ENCODE data around the gene MYOF.
"Not testable (repeated sequence)": the region's sequence is repeated elsewhere in the genome, so short reads cannot be mapped to it uniquely, and the experiment has no call there.

Gene MYOF

DNA sequence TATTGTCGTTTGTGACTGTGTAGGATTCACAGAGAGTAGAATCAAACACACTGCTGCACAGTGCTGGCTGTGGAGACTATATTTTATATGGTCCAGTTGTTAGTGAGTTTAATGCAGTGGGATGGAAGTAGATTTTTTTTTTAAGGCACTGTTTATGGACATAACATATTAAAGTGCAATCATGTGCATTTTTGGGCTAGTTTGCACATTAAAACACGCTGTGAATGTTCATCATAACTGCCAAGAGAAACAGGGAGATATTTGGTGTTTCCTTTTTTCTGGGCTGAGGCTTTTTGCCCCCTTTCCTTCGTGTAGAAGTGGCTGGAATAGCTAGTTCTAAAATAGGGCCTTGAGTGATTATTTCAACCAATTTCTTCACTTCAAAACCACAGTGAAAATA, 139.2 kb downstream of the MYOF start:
- DNase-seq (ENCODE audit: low spot score in 2 of 2), result no peak
- H3K9me3 ChIP-seq, result no peaks in the 10 kb centered on the region
- in situ Hi-C loops (cut with MboI; ENCODE audit: low sequenced_read_pairs), result no loop called here

DNA sequence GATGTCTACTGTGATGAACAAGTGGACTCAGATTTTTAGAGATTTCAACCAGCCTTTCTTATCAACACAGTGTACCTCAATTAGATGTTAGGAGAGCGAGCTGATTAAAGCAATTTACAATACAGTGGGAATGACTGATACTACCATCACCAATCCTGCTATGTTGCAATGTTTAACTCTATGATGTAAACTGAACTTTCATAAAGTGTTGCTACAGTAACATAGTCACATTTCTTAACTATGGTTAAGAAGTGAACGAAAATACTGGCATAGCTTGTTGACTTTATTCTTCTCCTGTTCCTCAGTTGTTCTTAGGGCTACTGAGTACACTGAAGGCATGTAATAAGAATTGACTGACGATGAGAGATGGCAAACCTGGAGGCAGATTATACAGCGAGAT, 139.8 kb downstream of the MYOF start:
- no peaks in the 10 kb centered on the region for H3K9me3 ChIP-seq
- no peaks in the 10 kb centered on the region for H3K36me3 ChIP-seq (replicated peaks)
- no peak for DNase-seq (ENCODE audit: low spot score in 2 of 2)
- H3K4me1 ChIP-seq, result no peaks in the 10 kb centered on the region
- in situ Hi-C loops (cut with MboI; ENCODE audit: low sequenced_read_pairs), result no loop called here
- H3K27me3 ChIP-seq (ENCODE audit: low read depth), result no peaks in the 10 kb centered on the region
- H3K4me3 ChIP-seq, result no peak overlapping the region

More for the DNA sequence above, 139.2 kb downstream of the MYOF start:
- H3K27me3 ChIP-seq (ENCODE audit: low read depth), result no peaks in the 10 kb centered on the region
- H3K4me1 ChIP-seq, result no peaks in the 10 kb centered on the region
- H3K4me3 ChIP-seq, result no peak overlapping the region
- no peaks in the 10 kb centered on the region for H3K36me3 ChIP-seq (replicated peaks)

- Histone ChIP-seq H3K4me3 (no peak overlapping the region), H3K4me1 (peaks cover 25% of the 10 kb centered on the region), H3K27me3 (ENCODE audit: low read depth) (no peaks in the 10 kb centered on the region), H3K9me3 (no peaks in the 10 kb centered on the region), H3K36me3 (replicated peaks) (no peaks in the 10 kb centered on the region)
- in situ Hi-C loops (cut with MboI; ENCODE audit: low sequenced_read_pairs), result no loop called here
- DNase-seq (ENCODE audit: low spot score in 2 of 2), result no peak
These were observed 144.8 kb downstream of the MYOF start for GRCh38 chr10:93337309-93337721.

DNA sequence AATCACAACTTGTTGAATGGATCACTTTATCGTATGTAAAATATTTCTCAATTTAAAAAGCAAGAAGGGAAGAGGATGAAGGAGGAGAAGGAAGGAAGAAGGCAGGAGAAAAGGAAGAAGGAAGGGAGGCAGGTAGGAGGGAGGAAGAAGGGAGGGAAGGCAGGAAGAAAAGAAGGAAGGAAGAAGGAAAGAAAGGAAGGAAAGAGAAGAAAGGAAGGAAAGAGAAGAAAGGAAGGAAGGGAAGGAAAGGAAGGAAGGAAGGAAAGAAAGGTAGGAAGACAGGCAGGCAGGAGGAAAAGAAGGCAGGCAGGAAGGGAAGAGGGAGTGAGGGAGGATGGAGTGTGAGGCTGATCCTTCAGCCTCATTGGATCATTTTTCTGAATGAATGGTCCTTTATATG, 145.5 kb downstream of the MYOF start:
- H3K4me1 ChIP-seq, result peaks cover 25% of the 10 kb centered on the region
- H3K36me3 ChIP-seq (replicated peaks), result no peaks in the 10 kb centered on the region
- H3K9me3 ChIP-seq, result no peaks in the 10 kb centered on the region
- no peak overlapping the region for H3K4me3 ChIP-seq
- DNase-seq (ENCODE audit: low spot score in 2 of 2), result no peak
- in situ Hi-C loops (cut with MboI; ENCODE audit: low sequenced_read_pairs), result no loop called here
- no peaks in the 10 kb centered on the region for H3K27me3 ChIP-seq (ENCODE audit: low read depth)

DNA sequence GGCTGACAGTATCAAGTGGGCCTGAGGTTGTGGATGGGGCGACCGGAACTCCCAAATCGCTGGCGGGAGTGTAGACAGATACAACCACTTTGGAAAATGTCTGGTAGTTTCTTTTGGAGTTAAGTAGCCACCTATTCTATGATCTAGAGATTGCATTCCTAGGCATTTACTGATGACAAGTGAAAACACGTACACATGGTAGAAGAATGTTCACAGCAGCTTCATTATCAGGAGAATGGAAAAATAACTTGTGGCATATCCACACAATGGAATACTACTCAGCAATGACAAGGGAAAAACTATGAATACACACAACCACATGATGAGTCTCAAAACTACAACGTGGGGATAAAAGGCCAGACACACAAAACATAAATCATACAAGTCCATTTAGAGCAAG, 146.0 kb downstream of the MYOF start:
- DNase-seq (ENCODE audit: low spot score in 2 of 2), result no peak
- no peak overlapping the region for H3K4me3 ChIP-seq
- in situ Hi-C loops (cut with MboI; ENCODE audit: low sequenced_read_pairs), result no loop called here
- H3K36me3 ChIP-seq (replicated peaks), result no peaks in the 10 kb centered on the region
- H3K9me3 ChIP-seq, result no peaks in the 10 kb centered on the region
- H3K27me3 ChIP-seq (ENCODE audit: low read depth), result no peaks in the 10 kb centered on the region
- peaks cover 25% of the 10 kb centered on the region for H3K4me1 ChIP-seq

GRCh38 chr10:93334901-93335327, 147.2 kb downstream of the MYOF start:
- H3K4me3 ChIP-seq, result no peak overlapping the region
- DNase-seq (ENCODE audit: low spot score in 2 of 2), result peak; percentile 21 to 51
- H3K4me1 ChIP-seq, result peaks cover 25% of the 10 kb centered on the region
- no peaks in the 10 kb centered on the region for H3K36me3 ChIP-seq (replicated peaks)
- in situ Hi-C loops (cut with MboI; ENCODE audit: low sequenced_read_pairs), result no loop called here
- no peaks in the 10 kb centered on the region for H3K9me3 ChIP-seq
- H3K27me3 ChIP-seq (ENCODE audit: low read depth), result no peaks in the 10 kb centered on the region

DNA sequence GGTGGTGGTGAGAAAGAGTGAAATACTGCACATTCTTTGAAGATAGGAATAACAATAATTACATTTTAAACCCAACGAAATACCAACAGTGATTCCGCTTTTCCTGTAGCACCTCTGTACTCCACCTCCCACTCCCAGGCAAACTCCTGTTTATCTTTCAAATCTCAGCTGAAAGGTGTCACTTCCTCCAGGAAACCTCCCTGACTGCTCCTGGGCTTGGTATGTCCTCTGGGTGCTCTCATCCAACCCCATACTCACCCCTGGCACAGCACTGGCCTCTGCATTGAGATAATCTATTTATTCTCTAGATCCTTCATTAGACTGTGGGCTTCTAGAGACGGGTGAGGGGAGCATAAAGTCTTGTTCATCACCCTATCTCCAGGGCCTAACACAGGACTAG, 148.0 kb downstream of the MYOF start:
- no peak for DNase-seq (ENCODE audit: low spot score in 2 of 2)
- no peaks in the 10 kb centered on the region for H3K27me3 ChIP-seq (ENCODE audit: low read depth)
- H3K4me1 ChIP-seq, result peaks cover 25% of the 10 kb centered on the region
- in situ Hi-C loops (cut with MboI; ENCODE audit: low sequenced_read_pairs), result no loop called here
- H3K4me3 ChIP-seq, result no peak overlapping the region
- no peaks in the 10 kb centered on the region for H3K9me3 ChIP-seq
- H3K36me3 ChIP-seq (replicated peaks), result no peaks in the 10 kb centered on the region

GRCh38 chr10:93333278-93333978, 148.7 kb downstream of the MYOF start:
- Histone ChIP-seq H3K27me3 (ENCODE audit: low read depth) (no peaks in the 10 kb centered on the region), H3K4me3 (no peak overlapping the region), H3K36me3 (replicated peaks) (no peaks in the 10 kb centered on the region), H3K4me1 (peaks cover 25% of the 10 kb centered on the region), H3K9me3 (no peaks in the 10 kb centered on the region)
- in situ Hi-C loops (cut with MboI; ENCODE audit: low sequenced_read_pairs), result no loop called here
- peak; percentile 63 to 64 for DNase-seq (ENCODE audit: low spot score in 2 of 2)

DNA sequence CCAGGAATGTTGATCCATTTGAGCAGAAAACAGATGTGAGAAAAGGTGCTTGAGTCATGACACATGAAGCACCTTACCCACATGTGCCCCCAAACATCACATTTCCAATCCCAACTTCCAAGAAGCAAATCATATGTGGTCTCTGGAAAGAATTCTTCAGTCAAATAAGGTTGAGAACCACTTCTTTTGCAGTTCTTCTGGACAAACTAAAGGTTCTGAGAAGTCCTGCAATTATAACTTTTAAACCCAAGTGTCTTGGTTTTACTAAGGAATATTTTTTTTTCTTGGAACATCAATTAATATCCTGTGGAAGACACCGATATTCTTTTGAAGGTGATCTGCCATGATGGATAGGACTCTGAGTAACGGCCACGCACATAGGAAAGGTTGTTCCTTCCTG, 151.3 kb downstream of the MYOF start:
- no peak overlapping the region for H3K4me3 ChIP-seq
- H3K36me3 ChIP-seq (replicated peaks), result no peaks in the 10 kb centered on the region
- in situ Hi-C loops (cut with MboI; ENCODE audit: low sequenced_read_pairs), result no loop called here
- no peak for DNase-seq (ENCODE audit: low spot score in 2 of 2)
- H3K4me1 ChIP-seq, result peaks cover 25% of the 10 kb centered on the region
- H3K9me3 ChIP-seq, result no peaks in the 10 kb centered on the region
- H3K27me3 ChIP-seq (ENCODE audit: low read depth), result no peaks in the 10 kb centered on the region

DNA sequence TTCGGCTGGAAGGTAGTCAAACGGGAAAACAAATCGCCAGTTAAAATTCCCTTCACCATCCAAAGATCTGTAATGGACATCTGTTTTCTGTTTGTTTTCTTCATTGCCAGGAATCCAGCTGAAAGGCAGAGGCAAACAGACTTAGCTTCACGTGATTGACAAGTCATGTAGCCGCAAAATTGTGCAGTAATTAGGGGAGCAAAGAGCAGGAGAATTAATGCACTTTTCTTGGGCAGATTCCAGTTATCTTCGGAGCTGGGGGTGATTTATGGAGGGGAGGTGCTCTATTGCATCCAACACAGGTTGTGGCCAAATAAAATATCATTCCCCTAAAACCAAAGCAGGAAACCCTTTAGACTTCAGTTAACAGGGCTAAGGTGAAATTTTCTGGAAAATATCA, 162.2 kb downstream of the MYOF start:
- in situ Hi-C loops (cut with MboI; ENCODE audit: low sequenced_read_pairs), result no loop called here
- no peaks in the 10 kb centered on the region for H3K4me1 ChIP-seq
- no peaks in the 10 kb centered on the region; the same call in 1 of the 2 replicates for H3K36me3 ChIP-seq (replicated peaks)
- H3K9me3 ChIP-seq, result no peaks in the 10 kb centered on the region
- H3K4me3 ChIP-seq, result no peak overlapping the region
- no peak for DNase-seq (ENCODE audit: low spot score in 2 of 2)
- H3K27me3 ChIP-seq (ENCODE audit: low read depth), result no peaks in the 10 kb centered on the region

DNA sequence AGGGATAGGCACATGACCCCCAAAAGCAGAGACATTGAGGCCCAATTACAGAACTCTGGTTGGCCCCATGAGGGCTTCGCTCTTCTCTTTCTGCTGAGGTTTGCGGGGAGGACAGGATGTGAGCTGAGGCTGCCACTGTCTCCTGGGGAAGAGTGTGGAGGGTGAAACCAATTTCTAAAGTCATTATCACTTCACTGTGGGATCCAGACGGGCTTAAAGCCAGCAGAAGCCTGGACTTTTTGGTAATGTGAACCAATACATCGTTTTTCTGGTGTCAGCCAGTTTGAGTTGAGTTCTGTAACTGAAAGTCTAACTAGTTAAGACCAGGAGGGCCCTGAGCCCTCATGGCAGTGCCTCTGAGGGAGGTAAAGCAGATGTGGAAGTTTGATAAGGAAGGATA, 163.0 kb downstream of the MYOF start:
- in situ Hi-C loops (cut with MboI; ENCODE audit: low sequenced_read_pairs), result no loop called here
- no peaks in the 10 kb centered on the region for H3K4me1 ChIP-seq
- H3K36me3 ChIP-seq (replicated peaks), result no peaks in the 10 kb centered on the region; the same call in 1 of the 2 replicates
- H3K4me3 ChIP-seq, result no peak overlapping the region
- H3K9me3 ChIP-seq, result no peaks in the 10 kb centered on the region
- no peak for DNase-seq (ENCODE audit: low spot score in 2 of 2)
- H3K27me3 ChIP-seq (ENCODE audit: low read depth), result no peaks in the 10 kb centered on the region

DNA sequence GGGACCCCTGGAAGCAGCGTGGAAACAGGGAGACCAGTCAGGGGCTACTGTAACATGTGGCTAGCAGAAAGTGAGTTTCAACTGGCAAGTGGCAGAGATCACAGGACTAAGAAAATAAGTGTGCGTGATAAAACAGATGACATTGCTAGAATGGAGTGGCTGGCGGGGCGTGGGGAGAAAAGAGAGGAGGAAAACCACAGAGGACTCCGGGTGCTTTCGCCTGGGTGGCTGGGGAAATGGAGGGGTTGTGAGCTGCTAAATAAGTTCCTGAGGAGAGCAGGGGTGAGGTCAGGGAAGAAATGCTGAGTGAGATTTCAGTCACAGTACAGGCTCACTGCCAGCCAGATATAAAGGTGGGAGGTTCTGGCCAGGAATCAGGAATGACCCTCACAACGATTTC, 166.9 kb downstream of the MYOF start:
- no peak overlapping the region for H3K4me3 ChIP-seq
- DNase-seq (ENCODE audit: low spot score in 2 of 2), result no peak
- no peaks in the 10 kb centered on the region for H3K4me1 ChIP-seq
- no peaks in the 10 kb centered on the region for H3K9me3 ChIP-seq
- in situ Hi-C loops (cut with MboI; ENCODE audit: low sequenced_read_pairs), result no loop called here
- H3K36me3 ChIP-seq (replicated peaks), result no peaks in the 10 kb centered on the region
- H3K27me3 ChIP-seq (ENCODE audit: low read depth), result no peaks in the 10 kb centered on the region

- in situ Hi-C loops (cut with MboI; ENCODE audit: low sequenced_read_pairs); H3K36me3 ChIP-seq (replicated peaks); H3K27me3 ChIP-seq (ENCODE audit: low read depth); H3K4me1 ChIP-seq; H3K4me3 ChIP-seq; DNase-seq (ENCODE audit: low spot score in 2 of 2); H3K9me3 ChIP-seq: not testable (repeated sequence)
These were observed 167.5 kb downstream of the MYOF start for GRCh38 chr10:93314656-93315055.

GRCh38 chr10:93313798-93314197, 168.3 kb downstream of the MYOF start:
- no peak for DNase-seq (ENCODE audit: low spot score in 2 of 2)
- Histone ChIP-seq H3K9me3 (no peaks in the 10 kb centered on the region), H3K36me3 (replicated peaks) (no peaks in the 10 kb centered on the region), H3K4me1 (no peaks in the 10 kb centered on the region), H3K4me3 (no peak overlapping the region), H3K27me3 (ENCODE audit: low read depth) (no peaks in the 10 kb centered on the region)
- in situ Hi-C loops (cut with MboI; ENCODE audit: low sequenced_read_pairs), result no loop called here

DNA sequence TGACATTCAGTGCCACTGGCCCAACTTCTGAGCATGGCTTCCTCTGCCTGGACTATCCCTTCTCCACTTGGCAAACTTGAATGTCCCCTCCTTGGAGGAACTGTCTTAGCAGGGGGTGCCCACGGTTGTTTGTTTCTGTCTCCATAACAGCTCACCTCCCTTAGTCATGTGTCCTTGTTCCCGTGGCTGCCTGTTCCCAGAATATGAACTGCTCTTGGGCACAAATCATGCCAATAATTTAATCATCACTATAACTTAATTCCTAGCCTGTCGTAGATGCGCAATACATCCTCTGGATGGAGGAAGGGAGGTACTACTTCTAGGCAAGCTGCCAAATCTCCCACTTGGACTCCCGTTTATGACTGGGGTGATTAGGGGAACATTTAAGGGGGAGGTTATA, 173.1 kb downstream of the MYOF start:
- Histone ChIP-seq H3K27me3 (ENCODE audit: low read depth) (no peaks in the 10 kb centered on the region), H3K4me3 (no peak overlapping the region), H3K9me3 (no peaks in the 10 kb centered on the region), H3K4me1 (no peaks in the 10 kb centered on the region), H3K36me3 (replicated peaks) (no peaks in the 10 kb centered on the region)
- no peak for DNase-seq (ENCODE audit: low spot score in 2 of 2)
- in situ Hi-C loops (cut with MboI; ENCODE audit: low sequenced_read_pairs), result no loop called here
